H7 (cell line): Measurements from ENCODE around the gene EIF1AD. TPM values are rescaled to one million over a fixed set of nuclear protein-coding genes. Genes with fewer than 3 reads are reported as not detected.
"Not testable (repeated sequence)": the region's sequence is repeated elsewhere in the genome, so short reads cannot be mapped to it uniquely, and the experiment has no call there.

ENCODE experiments used
- DNase-seq: peaks from one replicate; pipeline ENCODE4 v3.0.0; 2012
- H3K27me3 ChIP-seq: 2 replicates; pipeline ENCODE4 v1.6.0; 2011; ENCODE audit warnings: mild to moderate bottlenecking, low read length; ENCODE audit not compliant: control insufficient read depth, insufficient read depth
- H3K36me3 ChIP-seq: replicated peaks from 2 replicates; pipeline ENCODE4 v1.5.1; 2011; ENCODE audit warnings: low read length; ENCODE audit not compliant: control insufficient read depth, insufficient read depth
- H3K4me3 ChIP-seq: 2 replicates; pipeline ENCODE4 v1.5.1; 2011; ENCODE audit warnings: low read depth, mild to moderate bottlenecking, control low read depth, low read length, moderate library complexity; ENCODE audit not compliant: insufficient read depth
- total RNA-seq: library from RNA; depleted of rRNA; stranded (reverse); fragments of >200 nt; shearing (Covaris generic); gene quantifications from 2 replicates; pipeline ENCODE4 v1.2.3, GENCODE V29; 2014

Gene EIF1AD
- total RNA-seq, 1 experiment from 2014 or later, result 39.9 TPM

GRCh38 chr11:66013762-66014100, 11.8 kb upstream of the EIF1AD start:
- no peak overlapping the region for H3K4me3 ChIP-seq
- no peaks in the 10 kb centered on the region; the same call in 1 of the 2 replicates for H3K27me3 ChIP-seq
- H3K36me3 ChIP-seq, result no peaks in the 10 kb centered on the region
- DNase-seq, result no peak

DNA sequence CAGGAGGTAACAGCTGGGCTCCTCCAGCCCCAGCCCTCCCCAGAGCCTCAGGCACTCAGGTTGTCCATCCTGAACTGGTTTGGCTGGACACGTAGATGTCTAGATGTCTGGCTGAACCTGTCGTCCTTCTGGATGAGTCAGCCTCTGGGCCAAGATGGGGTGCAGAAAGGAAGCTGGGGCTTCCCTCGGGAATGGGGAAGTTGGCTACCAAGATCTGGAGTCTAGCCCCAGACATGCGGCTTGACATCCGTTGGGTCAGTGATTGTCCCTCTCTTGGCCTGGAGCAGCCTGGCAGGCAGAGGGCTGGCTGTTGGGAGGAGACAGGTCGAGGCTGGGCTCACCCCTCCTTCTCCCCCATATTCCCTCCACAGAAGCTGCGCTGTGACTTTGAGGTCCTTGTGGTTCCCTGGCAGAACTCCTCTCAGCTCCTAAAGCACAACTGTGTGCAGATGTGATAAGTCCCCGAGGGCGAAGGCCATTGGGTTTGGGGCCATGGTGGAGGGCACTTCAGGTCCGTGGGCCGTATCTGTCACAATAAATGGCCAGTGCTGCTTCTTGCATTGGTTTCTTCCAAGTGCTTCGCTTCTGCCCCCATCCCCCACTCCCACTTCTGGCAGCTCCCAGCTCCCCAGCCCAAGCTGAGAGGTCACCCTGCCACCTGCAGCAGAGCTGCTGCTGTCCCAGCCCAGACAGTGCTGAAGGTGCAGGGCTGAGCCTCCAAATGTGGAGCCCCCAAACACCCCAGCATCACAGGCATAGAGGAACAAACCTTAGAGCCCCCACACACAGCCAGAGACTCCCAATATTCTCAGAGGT, 11.2 kb upstream of the EIF1AD start:
- DNase-seq, result peak; percentile 62
- Histone ChIP-seq H3K36me3 (no peaks in the 10 kb centered on the region), H3K27me3 (no peaks in the 10 kb centered on the region; the same call in 1 of the 2 replicates), H3K4me3 (no peak overlapping the region)

- no peaks in the 10 kb centered on the region; the same call in 1 of the 2 replicates for H3K27me3 ChIP-seq
- DNase-seq, result peak; percentile 67
- H3K36me3 ChIP-seq, result no peaks in the 10 kb centered on the region
- no peak overlapping the region; the same call in 1 of the 2 replicates for H3K4me3 ChIP-seq
These were observed 10.5 kb upstream of the EIF1AD start for GRCh38 chr11:66012371-66012945.

- peak; percentile 80 for DNase-seq
- H3K27me3 ChIP-seq, result no peaks in the 10 kb centered on the region; the same call in 1 of the 2 replicates
- H3K36me3 ChIP-seq, result no peaks in the 10 kb centered on the region
- H3K4me3 ChIP-seq, result peak within 1 kb of the TSS; percentile 21; the same call in 1 of the 2 replicates
These were observed 9.9 kb upstream of the EIF1AD start, which contains the start of gene CST6 for GRCh38 chr11:66011785-66012303. TSS of gene CST6 (plus strand) at chr11:66012008. CDS start at chr11:66012045, 37 bp downstream.

GRCh38 chr11:66011239-66011784, 9.4 kb upstream of the EIF1AD start:
- peak; percentile 56 for DNase-seq
- Histone ChIP-seq H3K27me3 (no peaks in the 10 kb centered on the region; the same call in 1 of the 2 replicates), H3K4me3 (no peak overlapping the region), H3K36me3 (no peaks in the 10 kb centered on the region)

- H3K27me3 ChIP-seq, DNase-seq, H3K36me3 ChIP-seq, H3K4me3 ChIP-seq: not testable (repeated sequence)
These were observed 8.1 kb upstream of the EIF1AD start for GRCh38 chr11:66010036-66010435.

DNA sequence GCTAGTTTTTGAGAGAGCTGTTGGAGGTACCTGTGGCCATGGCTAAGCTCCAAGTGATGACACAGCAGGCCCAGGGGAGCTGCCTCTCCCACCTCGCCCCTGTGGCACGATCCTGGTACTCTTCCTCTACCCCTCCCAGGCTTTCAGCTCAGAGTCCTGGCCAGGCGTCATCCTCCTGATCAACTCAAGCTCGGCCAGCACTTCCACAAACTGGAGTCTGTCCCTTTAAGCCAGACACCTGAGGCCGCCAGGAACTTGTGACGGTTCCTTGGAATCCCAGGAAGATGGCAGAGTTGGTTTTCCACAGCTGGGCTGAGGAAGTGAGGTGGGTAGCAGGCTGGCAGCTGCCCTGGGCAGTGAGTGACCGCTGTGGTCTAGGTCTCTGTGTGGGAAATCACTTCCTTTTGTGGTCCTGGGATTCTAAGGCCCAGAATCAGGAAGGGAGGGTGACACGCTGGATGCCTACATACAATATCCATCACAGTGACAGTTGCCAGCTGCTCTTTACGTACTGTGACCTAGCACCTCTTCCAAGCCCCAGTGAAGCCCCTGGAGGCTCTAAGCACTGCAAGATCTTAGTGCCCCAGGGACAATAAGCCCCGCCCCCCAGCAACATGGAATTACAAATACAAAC, 6.6 kb upstream of the EIF1AD start:
- H3K36me3 ChIP-seq, result peaks cover 9% of the 10 kb centered on the region
- H3K27me3 ChIP-seq, result no peaks in the 10 kb centered on the region; the same call in 1 of the 2 replicates
- DNase-seq, result peak; percentile 56
- H3K4me3 ChIP-seq, result no peak overlapping the region

DNA sequence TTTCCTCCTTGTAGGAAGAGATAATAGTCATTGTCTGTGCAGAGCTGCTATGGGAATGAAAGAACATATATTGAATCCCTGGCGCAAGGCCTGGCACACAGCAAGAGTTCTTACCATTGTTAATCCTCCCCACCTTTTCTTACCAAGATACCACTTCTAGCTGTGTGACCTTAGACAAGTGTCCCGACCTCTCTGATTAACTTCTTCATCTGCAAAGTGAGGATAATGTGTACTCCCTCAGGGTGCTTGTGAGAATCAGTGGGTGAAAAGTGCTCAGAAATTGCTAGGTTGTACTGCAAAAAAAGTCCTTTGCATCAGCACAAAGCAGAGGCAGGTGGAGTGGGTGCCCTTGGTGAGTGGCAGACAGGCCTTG, 6.1 kb upstream of the EIF1AD start:
- H3K4me3 ChIP-seq, result no peak overlapping the region
- H3K36me3 ChIP-seq, result peaks cover 10% of the 10 kb centered on the region
- no peak for DNase-seq

DNA sequence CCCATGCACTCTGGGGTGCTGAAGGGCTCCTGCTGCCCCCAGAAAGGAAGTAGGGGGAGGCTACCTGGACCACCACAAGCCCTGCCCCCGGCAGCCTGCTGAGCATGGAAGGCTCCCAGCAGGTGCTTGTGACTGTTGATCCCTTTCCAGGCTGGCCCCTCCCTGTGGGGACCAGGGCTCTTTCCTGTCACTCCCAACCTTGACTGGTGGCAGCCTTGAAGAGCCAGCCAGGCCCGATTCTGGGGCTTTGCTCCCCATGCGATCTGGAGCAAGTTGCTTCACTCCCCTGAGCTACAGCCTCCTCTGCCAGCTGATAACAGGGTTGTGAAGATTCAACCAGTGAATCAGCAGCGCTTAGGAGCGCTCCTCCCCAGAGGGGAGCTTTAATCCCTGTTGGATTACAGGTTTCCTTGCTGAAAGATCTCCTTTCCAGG, 5.3 kb upstream of the EIF1AD start:
- H3K27me3 ChIP-seq, result no peaks in the 10 kb centered on the region; the same call in 1 of the 2 replicates
- DNase-seq, result peak; percentile 60
- H3K36me3 ChIP-seq, result peaks cover 10% of the 10 kb centered on the region
- no peak overlapping the region for H3K4me3 ChIP-seq

More for the DNA sequence above, 6.1 kb upstream of the EIF1AD start:
- no peaks in the 10 kb centered on the region; the same call in 1 of the 2 replicates for H3K27me3 ChIP-seq

DNA sequence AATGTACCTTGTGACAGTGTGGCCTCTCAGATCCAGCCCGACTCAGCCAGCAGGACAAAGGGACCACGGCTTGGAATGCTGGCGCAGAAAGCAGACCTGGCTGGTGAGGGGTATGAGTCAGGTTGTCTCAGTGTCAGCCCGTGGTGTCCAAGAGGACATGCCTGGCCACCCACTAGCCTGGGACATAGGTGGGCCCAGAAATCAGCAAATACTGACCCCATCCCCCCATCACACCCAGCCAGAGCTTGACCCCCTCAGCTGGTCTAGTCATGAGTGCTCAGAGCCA, 4.9 kb upstream of the EIF1AD start:
- Histone ChIP-seq H3K27me3 (no peaks in the 10 kb centered on the region; the same call in 1 of the 2 replicates), H3K4me3 (no peak overlapping the region), H3K36me3 (peaks cover 10% of the 10 kb centered on the region)
- no peak for DNase-seq

- H3K27me3 ChIP-seq, result no peaks in the 10 kb centered on the region
- H3K36me3 ChIP-seq, result peaks cover 10% of the 10 kb centered on the region
- peak; percentile 49 for DNase-seq
- no peak overlapping the region for H3K4me3 ChIP-seq
These were observed 4.4 kb upstream of the EIF1AD start for GRCh38 chr11:66006134-66006890.

- H3K36me3 ChIP-seq, result peaks cover 21% of the 10 kb centered on the region
- no peak for DNase-seq
- H3K27me3 ChIP-seq, result no peaks in the 10 kb centered on the region
- no peak overlapping the region for H3K4me3 ChIP-seq
These were observed 2.2 kb upstream of the EIF1AD start for GRCh38 chr11:66004186-66004585.

DNA sequence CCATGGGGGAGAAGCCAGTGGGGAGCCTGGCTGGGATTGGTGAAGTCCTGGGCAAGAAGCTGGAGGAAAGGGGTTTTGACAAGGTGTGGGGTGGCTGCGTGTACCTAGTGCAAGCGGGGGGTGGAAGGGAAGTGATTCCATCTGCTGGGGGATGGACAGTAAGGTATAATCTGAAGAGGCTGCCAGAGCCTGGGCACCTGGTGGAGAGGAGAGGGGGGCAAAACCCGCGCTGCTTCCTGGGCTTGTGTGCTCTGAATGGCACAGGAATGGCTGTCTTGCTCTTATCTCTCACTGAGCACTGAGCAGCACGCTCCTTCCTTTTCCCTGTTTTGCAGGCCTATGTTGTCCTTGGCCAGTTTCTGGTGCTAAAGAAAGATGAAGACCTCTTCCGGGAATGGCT, 1.3 kb upstream of the EIF1AD start:
- peaks cover 28% of the 10 kb centered on the region for H3K36me3 ChIP-seq
- no peaks in the 10 kb centered on the region for H3K27me3 ChIP-seq
- peak overlapping the region; percentile 69 for H3K4me3 ChIP-seq
- DNase-seq, result peak; percentile 36

- DNase-seq, result no peak
- H3K27me3 ChIP-seq, result no peaks in the 10 kb centered on the region
- H3K4me3 ChIP-seq, result peak overlapping the region; percentile 69
- H3K36me3 ChIP-seq, result peaks cover 32% of the 10 kb centered on the region
These were observed 780 bp upstream of the EIF1AD start for GRCh38 chr11:66002648-66003225.
